SK-N-SH treated with all-trans-retinoic acid at 6 μM for 48 hours (cell line): ENCODE data around the gene METAP2.

Experiments used
- ARNTL ChIP-seq: fragments of 450-650 bp; formaldehyde crosslinking; IDR thresholded peaks from 2 replicates; pipeline ENCODE4 v1.5.0; 2020; ENCODE audit warnings: low read depth, mild to moderate bottlenecking, moderate library complexity, borderline replicate concordance
- BACH2 ChIP-seq: fragments of 250-450 bp; sonication (Bioruptor Pico); IDR thresholded peaks from 2 replicates; pipeline ENCODE4 v1.9.0; 2021; ENCODE audit warnings: mild to moderate bottlenecking, borderline replicate concordance
- CREB5 ChIP-seq: fragments of 250-450 bp; sonication (Bioruptor Pico); IDR thresholded peaks from 2 replicates; pipeline ENCODE4 v1.5.1; 2020; ENCODE audit warnings: low read depth, mild to moderate bottlenecking, moderate library complexity
- CSDC2 ChIP-seq: fragments of 250-450 bp; sonication (Bioruptor Pico); IDR thresholded peaks from 2 replicates; pipeline ENCODE4 v1.5.0; 2020; ENCODE audit warnings: mild to moderate bottlenecking, moderate library complexity
- ESRRG ChIP-seq: fragments of 250-450 bp; sonication (Bioruptor Pico); IDR thresholded peaks from 2 replicates; pipeline ENCODE4 v1.6.1; 2021; ENCODE audit warnings: mild to moderate bottlenecking
- ISL1 ChIP-seq: fragments of 250-450 bp; sonication (Bioruptor Pico); IDR thresholded peaks from 2 replicates; pipeline ENCODE4 v2.1.2; 2022; ENCODE audit warnings: mild to moderate bottlenecking, moderate library complexity
- RARB ChIP-seq: fragments of 250-450 bp; sonication (Bioruptor Pico); IDR thresholded peaks from 2 replicates; pipeline ENCODE4 v1.8.0; 2021; ENCODE audit warnings: mild to moderate bottlenecking, moderate library complexity
- TCF4 ChIP-seq: fragments of 250-450 bp; sonication (Bioruptor Pico); IDR thresholded peaks from 2 replicates; pipeline ENCODE4 v1.8.0; 2021; ENCODE audit warnings: mild to moderate bottlenecking, moderate library complexity, borderline replicate concordance
- TOX ChIP-seq: fragments of 250-450 bp; sonication (Bioruptor Pico); IDR thresholded peaks from 2 replicates; pipeline ENCODE4 v1.8.0; 2021; ENCODE audit warnings: mild to moderate bottlenecking, moderate library complexity, borderline replicate concordance
- ZFP3 ChIP-seq: fragments of 250-450 bp; sonication (Bioruptor Pico); IDR thresholded peaks from 2 replicates; pipeline ENCODE4 v1.5.0; 2020; ENCODE audit warnings: mild to moderate bottlenecking, moderate library complexity
- ZFP30 ChIP-seq: fragments of 450-650 bp; formaldehyde crosslinking; IDR thresholded peaks from 2 replicates; pipeline ENCODE4 v1.5.0; 2022; ENCODE audit warnings: mild to moderate bottlenecking, moderate library complexity
- ZNF565 ChIP-seq: fragments of 450-650 bp; formaldehyde crosslinking; conservative IDR thresholded peaks from 2 replicates; pipeline ENCODE4 v1.5.0; 2020; ENCODE audit warnings: low read depth, mild to moderate bottlenecking, moderate library complexity
- TF ChIP-seq, protein P1 (sequence below): fragments of 250-450 bp; sonication (Bioruptor Pico); IDR thresholded peaks from 2 replicates; pipeline ENCODE4 v1.8.0; 2020; ENCODE audit warnings: mild to moderate bottlenecking, moderate library complexity, borderline replicate concordance

DNA sequence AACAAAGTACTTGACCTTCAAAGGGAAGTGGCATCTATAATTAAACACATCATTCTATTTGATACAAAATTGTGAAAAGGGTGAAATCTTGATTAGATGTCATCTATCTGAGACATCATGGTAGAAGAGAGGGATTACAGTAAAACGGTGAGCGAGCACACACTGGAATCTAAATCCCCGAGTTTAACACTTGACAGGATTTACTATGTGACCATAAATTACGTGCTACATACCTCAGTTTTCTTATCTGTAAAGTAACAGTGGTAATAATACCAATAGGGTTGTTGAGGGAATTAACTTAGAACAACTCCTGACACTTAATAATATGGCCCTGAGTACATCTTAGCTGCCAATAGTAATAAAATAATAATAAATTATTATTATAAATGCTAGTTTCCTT is 64.1 kb downstream of the METAP2 start:
- TF ChIP-seq CSDC2 (CRISPR knock-in tag), result no peak
- no peak for TF ChIP-seq BACH2 (CRISPR knock-in tag)
- no peak for TF ChIP-seq TOX (CRISPR knock-in tag)
- no peak for TF ChIP-seq ZFP3 (CRISPR knock-in tag)
- no peak for TF ChIP-seq TCF4 (CRISPR knock-in tag)
- TF ChIP-seq, protein P1, sequence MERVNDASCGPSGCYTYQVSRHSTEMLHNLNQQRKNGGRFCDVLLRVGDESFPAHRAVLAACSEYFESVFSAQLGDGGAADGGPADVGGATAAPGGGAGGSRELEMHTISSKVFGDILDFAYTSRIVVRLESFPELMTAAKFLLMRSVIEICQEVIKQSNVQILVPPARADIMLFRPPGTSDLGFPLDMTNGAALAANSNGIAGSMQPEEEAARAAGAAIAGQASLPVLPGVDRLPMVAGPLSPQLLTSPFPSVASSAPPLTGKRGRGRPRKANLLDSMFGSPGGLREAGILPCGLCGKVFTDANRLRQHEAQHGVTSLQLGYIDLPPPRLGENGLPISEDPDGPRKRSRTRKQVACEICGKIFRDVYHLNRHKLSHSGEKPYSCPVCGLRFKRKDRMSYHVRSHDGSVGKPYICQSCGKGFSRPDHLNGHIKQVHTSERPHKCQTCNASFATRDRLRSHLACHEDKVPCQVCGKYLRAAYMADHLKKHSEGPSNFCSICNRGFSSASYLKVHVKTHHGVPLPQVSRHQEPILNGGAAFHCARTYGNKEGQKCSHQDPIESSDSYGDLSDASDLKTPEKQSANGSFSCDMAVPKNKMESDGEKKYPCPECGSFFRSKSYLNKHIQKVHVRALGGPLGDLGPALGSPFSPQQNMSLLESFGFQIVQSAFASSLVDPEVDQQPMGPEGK, result no peak
- no peak for TF ChIP-seq ZFP30 (CRISPR knock-in tag)
- TF ChIP-seq CREB5 (CRISPR knock-in tag), result no peak
- TF ChIP-seq ESRRG (CRISPR knock-in tag), result no peak
- TF ChIP-seq ARNTL (CRISPR knock-in tag), result no peak
- no peak for TF ChIP-seq ZNF565
- no peak for TF ChIP-seq RARB (CRISPR knock-in tag)
- TF ChIP-seq ISL1 (CRISPR knock-in tag), result no peak
